ENCODE measurements around the gene GPR143.

DNA sequence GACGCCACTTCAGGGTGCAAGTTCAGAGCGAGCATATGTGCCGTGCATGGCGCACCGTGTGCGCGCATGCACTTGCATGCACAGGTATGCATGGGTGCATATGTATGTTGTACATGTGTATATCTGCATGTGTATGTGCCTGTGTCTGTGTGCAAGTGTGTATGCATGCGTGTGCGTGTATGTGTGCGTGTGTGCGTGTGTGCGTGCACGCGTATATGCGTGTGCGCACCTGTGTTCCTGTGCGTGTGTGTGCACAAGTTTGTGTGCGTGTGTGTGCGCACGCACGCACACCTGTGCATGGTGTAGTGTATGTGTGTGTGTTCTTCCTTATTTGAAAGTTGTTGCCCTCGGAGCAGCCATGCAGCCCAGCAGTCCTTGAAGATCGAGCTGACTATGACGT is 76.8 kb downstream of the GPR143 start:
- TF ChIP-seq, protein P1, sequence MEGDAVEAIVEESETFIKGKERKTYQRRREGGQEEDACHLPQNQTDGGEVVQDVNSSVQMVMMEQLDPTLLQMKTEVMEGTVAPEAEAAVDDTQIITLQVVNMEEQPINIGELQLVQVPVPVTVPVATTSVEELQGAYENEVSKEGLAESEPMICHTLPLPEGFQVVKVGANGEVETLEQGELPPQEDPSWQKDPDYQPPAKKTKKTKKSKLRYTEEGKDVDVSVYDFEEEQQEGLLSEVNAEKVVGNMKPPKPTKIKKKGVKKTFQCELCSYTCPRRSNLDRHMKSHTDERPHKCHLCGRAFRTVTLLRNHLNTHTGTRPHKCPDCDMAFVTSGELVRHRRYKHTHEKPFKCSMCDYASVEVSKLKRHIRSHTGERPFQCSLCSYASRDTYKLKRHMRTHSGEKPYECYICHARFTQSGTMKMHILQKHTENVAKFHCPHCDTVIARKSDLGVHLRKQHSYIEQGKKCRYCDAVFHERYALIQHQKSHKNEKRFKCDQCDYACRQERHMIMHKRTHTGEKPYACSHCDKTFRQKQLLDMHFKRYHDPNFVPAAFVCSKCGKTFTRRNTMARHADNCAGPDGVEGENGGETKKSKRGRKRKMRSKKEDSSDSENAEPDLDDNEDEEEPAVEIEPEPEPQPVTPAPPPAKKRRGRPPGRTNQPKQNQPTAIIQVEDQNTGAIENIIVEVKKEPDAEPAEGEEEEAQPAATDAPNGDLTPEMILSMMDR (IDR thresholded peaks at IDR 0.05) = no peak
- TF ChIP-seq POLR2A (IDR thresholded peaks at IDR 0.05) = no peak
- no peak for TF ChIP-seq EP300 (IDR thresholded peaks at IDR 0.05)

Data from ovary (tissue), 3 donors.